ENCODE data around the gene PLCH1.

GRCh38 chr3:155673421-155673820, 71.5 kb downstream of the PLCH1 start:
- TF ChIP-seq, protein P1, sequence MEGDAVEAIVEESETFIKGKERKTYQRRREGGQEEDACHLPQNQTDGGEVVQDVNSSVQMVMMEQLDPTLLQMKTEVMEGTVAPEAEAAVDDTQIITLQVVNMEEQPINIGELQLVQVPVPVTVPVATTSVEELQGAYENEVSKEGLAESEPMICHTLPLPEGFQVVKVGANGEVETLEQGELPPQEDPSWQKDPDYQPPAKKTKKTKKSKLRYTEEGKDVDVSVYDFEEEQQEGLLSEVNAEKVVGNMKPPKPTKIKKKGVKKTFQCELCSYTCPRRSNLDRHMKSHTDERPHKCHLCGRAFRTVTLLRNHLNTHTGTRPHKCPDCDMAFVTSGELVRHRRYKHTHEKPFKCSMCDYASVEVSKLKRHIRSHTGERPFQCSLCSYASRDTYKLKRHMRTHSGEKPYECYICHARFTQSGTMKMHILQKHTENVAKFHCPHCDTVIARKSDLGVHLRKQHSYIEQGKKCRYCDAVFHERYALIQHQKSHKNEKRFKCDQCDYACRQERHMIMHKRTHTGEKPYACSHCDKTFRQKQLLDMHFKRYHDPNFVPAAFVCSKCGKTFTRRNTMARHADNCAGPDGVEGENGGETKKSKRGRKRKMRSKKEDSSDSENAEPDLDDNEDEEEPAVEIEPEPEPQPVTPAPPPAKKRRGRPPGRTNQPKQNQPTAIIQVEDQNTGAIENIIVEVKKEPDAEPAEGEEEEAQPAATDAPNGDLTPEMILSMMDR (IDR thresholded peaks at IDR 0.05), result no peak
- TF ChIP-seq POLR2A (IDR thresholded peaks at IDR 0.05), result no peak
